DLD1 (cell line): Measurements from ENCODE around the gene LPCAT1.

ENCODE experiments used
- in situ Hi-C: cut with HindIII; loops from 2 replicates; pipeline ENCODE4 v1.10.0; 2017; ENCODE audit warnings: low sequenced_read_pairs

The LPCAT1 gene

GRCh38 chr5:1498623-1499416 is 24.9 kb downstream of the LPCAT1 start:
- in situ Hi-C loops = no loop called here

GRCh38 chr5:1497795-1498622 is 25.8 kb downstream of the LPCAT1 start:
- in situ Hi-C loops = no loop called here

- in situ Hi-C loops = no loop called here
These were observed 26.4 kb downstream of the LPCAT1 start for GRCh38 chr5:1497242-1497777.

- in situ Hi-C loops = no loop called here
These were observed 28.2 kb downstream of the LPCAT1 start for GRCh38 chr5:1495525-1495897.

- in situ Hi-C loops = no loop called here
These were observed 28.8 kb downstream of the LPCAT1 start for GRCh38 chr5:1494780-1495524.

- in situ Hi-C loops = no loop called here
These were observed 29.8 kb downstream of the LPCAT1 start for GRCh38 chr5:1493941-1494340.

GRCh38 chr5:1493413-1493812 is 30.3 kb downstream of the LPCAT1 start:
- in situ Hi-C loops = no loop called here

GRCh38 chr5:1492757-1493156 is 31.0 kb downstream of the LPCAT1 start:
- in situ Hi-C loops = no loop called here

- in situ Hi-C loops = no loop called here
These were observed 33.4 kb downstream of the LPCAT1 start for GRCh38 chr5:1490376-1490775.

- in situ Hi-C loops = no loop called here
These were observed 34.0 kb downstream of the LPCAT1 start for GRCh38 chr5:1489754-1490153.

GRCh38 chr5:1488882-1489680 is 34.7 kb downstream of the LPCAT1 start:
- in situ Hi-C loops = no loop called here

- in situ Hi-C loops = no loop called here
These were observed 36.5 kb downstream of the LPCAT1 start for GRCh38 chr5:1487079-1487764.

- in situ Hi-C loops = no loop called here
These were observed 37.5 kb downstream of the LPCAT1 start for GRCh38 chr5:1486271-1486670.

- in situ Hi-C loops = no loop called here
These were observed 38.1 kb downstream of the LPCAT1 start for GRCh38 chr5:1485579-1486118.

GRCh38 chr5:1484730-1485578 is 38.8 kb downstream of the LPCAT1 start:
- in situ Hi-C loops = no loop called here

GRCh38 chr5:1483856-1484729 is 39.7 kb downstream of the LPCAT1 start:
- in situ Hi-C loops = no loop called here

GRCh38 chr5:1483064-1483463 is 40.7 kb downstream of the LPCAT1 start:
- in situ Hi-C loops = no loop called here

GRCh38 chr5:1481959-1482331 is 41.8 kb downstream of the LPCAT1 start:
- in situ Hi-C loops = no loop called here
